Right ventricle myocardium superior (tissue), 1 donor: Measurements from ENCODE around the gene CD3D. TPM values are rescaled to one million over a fixed set of nuclear protein-coding genes. Genes with fewer than 3 reads are reported as not detected.
A peak's percentile ranks its signal among the peaks of the same experiment; 100 is the strongest.
"Not testable (repeated sequence)": the region's sequence is repeated elsewhere in the genome, so short reads cannot be mapped to it uniquely, and the experiment has no call there.

Experiments
- ATAC-seq: fragments of 200-7000 bp; cut with Tn5 transposase; one replicate; pipeline ENCODE4 v1.9.1; 2020; ENCODE audit warnings: mild to moderate bottlenecking; ENCODE audit not compliant: poor library complexity
- DNase-seq: peaks from one replicate; pipeline ENCODE4 v3.0.0-alpha.2; 2020
- intact Hi-C: fragments of 100-400 bp; cut with DNase I; formaldehyde crosslinking; loops from one replicate; pipeline ENCODE4 v1.11.2; 2022
- total RNA-seq: library from RNA; stranded (reverse); fragmentation: NEBNext Ultra II Directional; extraction: Animal tissue kit (Norgen Biotek cat#: 25700); gene quantifications from one replicate; pipeline ENCODE4 v1.2.1, GENCODE V29; 2021
- donor health status: DM: no; HTN: yes; CAD: no; lungs with severe emphysema.

The CD3D gene
- total RNA-seq, 1 donor from 2014 or later, result 0.62 TPM

DNA sequence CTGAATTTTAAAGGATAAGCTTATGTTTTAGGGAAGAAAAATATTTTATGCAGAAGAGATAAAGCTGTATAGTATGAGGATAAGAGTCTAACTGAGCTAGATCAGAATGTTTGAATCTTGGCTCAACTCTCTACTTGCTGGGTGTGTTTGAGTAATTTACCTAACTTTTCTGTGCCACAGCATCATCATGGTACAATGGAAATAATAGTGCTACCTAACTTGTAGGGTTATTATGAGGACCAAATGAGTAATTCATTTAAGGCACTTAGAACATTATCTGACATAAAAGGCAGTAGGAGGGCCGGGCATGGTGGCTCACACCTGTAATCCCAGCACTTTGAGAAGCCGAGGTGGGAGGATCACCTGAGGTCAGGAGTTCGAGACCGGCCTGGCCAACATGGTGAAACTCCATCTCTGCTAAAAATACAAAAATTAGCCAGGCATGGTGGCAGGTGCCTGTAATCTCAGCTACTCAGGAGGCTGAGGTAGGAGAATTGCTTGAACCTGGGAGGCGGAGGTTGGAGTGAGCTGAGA lies 33.4 kb downstream of the CD3D start:
- DNase-seq, intact Hi-C loops, ATAC-seq: not testable (repeated sequence)

DNA sequence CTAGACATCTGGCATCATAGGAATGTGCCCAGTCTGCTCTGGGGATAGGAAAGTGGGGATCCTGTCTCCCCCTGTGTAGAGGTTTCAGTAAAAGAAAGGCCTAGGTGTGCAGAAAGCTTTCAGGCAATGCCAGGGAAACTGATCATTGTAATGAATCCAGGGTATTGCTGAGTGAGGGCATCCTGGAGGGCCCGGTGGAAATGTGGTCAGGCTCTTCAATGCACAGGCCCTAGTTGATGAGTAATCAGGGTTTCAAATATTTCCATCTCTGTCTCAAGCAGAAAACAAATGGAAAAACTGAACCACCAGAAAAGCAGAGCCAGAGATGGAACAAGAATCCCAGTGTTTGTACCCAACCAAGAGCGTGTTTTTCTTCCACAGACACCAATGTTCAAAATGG lies 35.9 kb downstream of the CD3D start:
- intact Hi-C loops, result no loop called here
- ATAC-seq, result no peak
- no peak for DNase-seq

DNA sequence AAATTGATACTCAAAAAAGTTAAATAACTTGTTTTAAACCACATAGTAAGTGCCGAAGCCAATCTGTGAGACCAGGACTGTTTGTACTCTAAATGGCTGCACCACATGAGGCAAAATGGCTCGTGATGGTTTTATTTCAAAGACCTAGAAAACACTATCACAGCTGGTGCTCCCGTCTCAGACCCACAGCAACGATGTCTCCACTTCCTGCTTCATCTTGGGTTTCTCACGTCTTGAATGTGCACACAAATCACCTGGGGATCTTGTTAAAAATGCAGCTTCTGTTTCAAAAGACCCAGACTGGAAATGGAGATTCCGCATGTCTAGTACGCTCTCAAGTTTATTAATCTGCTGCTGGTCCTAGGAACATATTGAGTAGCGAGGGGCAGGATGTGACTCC lies 36.8 kb downstream of the CD3D start:
- ATAC-seq (no peak), DNase-seq (no peak)
- intact Hi-C loops, result no loop called here

GRCh38 chr11:118304568-118305248 lies 37.8 kb downstream of the CD3D start, which contains the start of gene CD3E:
TSS of gene CD3E (plus strand) at chr11:118304730. CDS start at chr11:118304953, 223 bp downstream.
- DNase-seq, result no peak
- no peak for ATAC-seq
- intact Hi-C loops, result no loop called here

- no peak for DNase-seq
- intact Hi-C loops, result no loop called here
Measured at GRCh38 chr11:118304227-118304567, 38.3 kb downstream of the CD3D start.

GRCh38 chr11:118301600-118302195 lies 40.8 kb downstream of the CD3D start:
- DNase-seq (no peak), ATAC-seq (no peak)
- intact Hi-C loops, result no loop called here

More at GRCh38 chr11:118304227-118304567, 38.3 kb downstream of the CD3D start:
- ATAC-seq, result no peak

DNA sequence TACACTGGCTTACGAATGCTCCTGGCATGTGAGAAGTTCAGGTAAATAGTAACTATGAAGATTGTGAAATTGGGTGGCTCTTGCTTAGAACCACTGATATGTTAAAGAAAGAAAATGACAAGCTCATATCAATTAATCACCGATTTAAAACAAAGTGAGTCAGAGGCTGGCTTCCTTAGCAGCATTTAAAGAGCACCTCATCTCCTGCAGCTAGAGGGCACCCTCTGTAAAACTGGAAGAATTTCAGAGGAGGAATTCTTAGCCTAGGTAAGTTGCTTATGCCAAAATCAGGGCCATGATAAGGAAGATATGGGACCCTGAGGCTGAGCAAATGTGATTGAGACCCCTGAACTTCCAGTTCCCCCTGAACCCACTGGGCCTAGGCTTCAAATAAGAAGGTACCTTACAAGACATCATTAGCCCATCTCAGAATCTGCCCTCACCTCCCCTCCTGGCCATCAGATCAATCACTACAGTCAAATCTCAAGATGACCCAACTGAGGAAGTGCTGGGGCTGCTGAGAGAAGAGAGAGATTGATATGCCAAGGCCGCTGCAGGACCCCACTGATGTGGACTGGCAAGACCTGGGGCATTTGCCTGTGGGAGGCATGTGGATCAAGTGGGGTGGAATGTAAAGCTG lies 46.6 kb downstream of the CD3D start:
- no peak for DNase-seq
- intact Hi-C loops, result loop anchor here (5.0 kb wide), 1 partner anchor 56 kb away; no protein-coding TSS in a partner anchor
- ATAC-seq, result peak; percentile 54

GRCh38 chr11:118295199-118295598 lies 47.3 kb downstream of the CD3D start:
- no peak for DNase-seq
- intact Hi-C loops, result loop anchor here (5.0 kb wide), 1 partner anchor 57 kb away; no protein-coding TSS in a partner anchor
- no peak for ATAC-seq

DNA sequence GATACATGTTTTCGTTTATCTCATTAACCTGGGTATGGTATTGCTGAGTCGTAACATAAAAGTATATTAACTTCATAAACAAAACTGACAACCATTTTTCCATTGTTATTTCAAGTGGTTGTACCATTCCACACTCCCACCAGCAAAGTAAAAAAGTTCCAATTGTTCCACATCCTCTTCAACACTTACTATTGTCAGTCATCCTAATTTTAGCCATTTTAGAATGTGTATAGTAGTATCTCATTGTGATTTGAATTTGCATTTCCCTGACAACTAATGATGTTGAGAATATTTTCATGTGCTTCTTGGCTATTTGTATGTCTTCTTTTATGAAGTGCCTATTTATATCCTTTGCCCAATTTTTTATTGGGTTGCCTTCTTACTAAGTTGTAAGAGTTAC lies 48.5 kb downstream of the CD3D start:
- intact Hi-C loops, result loop anchor here (5.0 kb wide), 1 partner anchor 147 kb away; no protein-coding TSS in a partner anchor
- no peak for DNase-seq
- no peak for ATAC-seq

DNA sequence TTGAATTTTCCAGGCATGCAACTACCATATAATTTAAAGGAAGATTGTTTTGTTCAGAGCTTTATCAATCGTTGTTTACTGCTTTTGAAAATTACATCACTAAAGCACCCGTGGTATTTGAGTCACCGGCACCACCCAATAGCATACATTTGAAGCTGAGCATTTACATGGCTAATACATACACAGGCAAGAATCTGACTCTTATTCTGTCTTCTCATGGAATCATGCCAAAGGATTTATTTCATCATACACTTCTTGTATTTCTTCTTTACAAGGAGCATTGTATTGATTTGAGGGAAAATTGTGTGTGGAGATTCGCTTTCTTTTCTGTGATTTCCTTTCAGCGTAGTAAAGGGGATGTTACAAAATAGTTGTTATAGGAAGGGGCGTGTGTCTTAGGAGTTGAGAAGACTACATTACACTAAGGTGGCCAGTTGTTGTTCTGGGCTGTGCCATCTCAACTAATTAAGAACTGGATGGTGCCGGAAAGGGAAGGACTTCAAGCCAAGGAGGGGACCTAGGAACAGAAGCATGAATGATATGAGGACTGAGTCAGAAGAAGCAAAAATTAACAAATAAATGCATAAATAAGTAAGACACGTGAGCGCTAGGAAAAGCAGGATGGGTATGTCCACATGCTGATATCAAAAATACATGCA lies 50.9 kb downstream of the CD3D start:
- ATAC-seq, result no peak
- intact Hi-C loops, result loop anchor here (5.0 kb wide), 1 partner anchor 144 kb away; no protein-coding TSS in a partner anchor
- no peak for DNase-seq

- intact Hi-C loops, result loop anchor here (5.0 kb wide), 1 partner anchor 144 kb away; no protein-coding TSS in a partner anchor
- DNase-seq (no peak), ATAC-seq (peak; percentile 90)
Measured at GRCh38 chr11:118290923-118291322, 51.6 kb downstream of the CD3D start.

DNA sequence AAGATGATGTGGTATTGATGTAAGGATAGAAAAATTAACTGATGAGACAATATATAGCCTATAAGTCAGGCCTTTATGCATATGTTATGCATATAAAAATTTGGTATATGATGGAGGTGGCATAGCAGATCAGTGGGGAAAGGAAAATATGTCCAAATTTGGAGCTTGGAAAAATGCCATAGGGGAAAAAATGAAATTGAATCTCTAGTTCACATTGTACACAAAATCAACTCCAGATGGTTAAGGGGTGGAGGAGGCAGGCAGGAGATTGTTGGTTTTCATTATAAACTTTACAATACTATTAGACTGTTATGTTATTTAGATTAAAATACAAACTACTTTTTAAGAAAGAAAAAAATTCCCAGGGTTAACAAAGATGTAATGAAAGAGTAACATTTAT lies 53.1 kb downstream of the CD3D start:
- ATAC-seq, result no peak
- intact Hi-C loops, result loop anchor here (5.0 kb wide), 1 partner anchor 87 kb away; no protein-coding TSS in a partner anchor
- no peak for DNase-seq

Other genes with a start within 250 kb of the CD3D start
- 12.0 TPM for gene SCN4B, start 189.9 kb downstream of the CD3D start, total RNA-seq
- gene SCN2B, start 166.1 kb downstream of the CD3D start, total RNA-seq, result 17.6 TPM
- 2.7 TPM for gene JAML, start 117.7 kb downstream of the CD3D start, total RNA-seq
- 1.8 TPM for gene MPZL3, start 90.3 kb downstream of the CD3D start, total RNA-seq
- 9.8 TPM for gene MPZL2, start 78.4 kb downstream of the CD3D start, total RNA-seq
- 0.38 TPM for gene CD3E, start 38.0 kb downstream of the CD3D start, total RNA-seq
- gene CD3G, start 1.6 kb upstream of the CD3D start, total RNA-seq, result not detected
- gene UBE4A, start 16.9 kb upstream of the CD3D start, total RNA-seq, result 33.2 TPM
- 748 TPM for gene ATP5MG, start 58.9 kb upstream of the CD3D start, total RNA-seq
- 23.6 TPM for gene KMT2A, start 93.8 kb upstream of the CD3D start, total RNA-seq
- 0.30 TPM for gene TTC36, start 184.8 kb upstream of the CD3D start, total RNA-seq
- gene TMEM25, start 188.5 kb upstream of the CD3D start, total RNA-seq, result 10.6 TPM
- gene IFT46, start 223.2 kb upstream of the CD3D start, total RNA-seq, result 23.2 TPM
- gene ARCN1, start 229.7 kb upstream of the CD3D start, total RNA-seq, result 80.7 TPM